HG03520 (cell line): ENCODE data around the gene EGLN2.
A peak's percentile ranks its signal among the peaks of the same experiment; 100 is the strongest.
"Not testable (repeated sequence)": the region's sequence is repeated elsewhere in the genome, so short reads cannot be mapped to it uniquely, and the experiment has no call there.

Source experiments
- ATAC-seq: cut with Tn5 transposase; IDR thresholded peaks from one replicate; pipeline ENCODE4 v1.9.1; 2021; ENCODE audit warnings: mild to moderate bottlenecking, moderate library complexity; ENCODE audit not compliant: unreplicated experiment

EGLN2 gene

GRCh38 chr19:40798683-40799557 lies at the start of gene EGLN2:
TSS of gene EGLN2 (plus strand) at chr19:40799191. CDS start at chr19:40800573, 1,382 bp downstream.
- ATAC-seq, result peak; percentile 65

DNA sequence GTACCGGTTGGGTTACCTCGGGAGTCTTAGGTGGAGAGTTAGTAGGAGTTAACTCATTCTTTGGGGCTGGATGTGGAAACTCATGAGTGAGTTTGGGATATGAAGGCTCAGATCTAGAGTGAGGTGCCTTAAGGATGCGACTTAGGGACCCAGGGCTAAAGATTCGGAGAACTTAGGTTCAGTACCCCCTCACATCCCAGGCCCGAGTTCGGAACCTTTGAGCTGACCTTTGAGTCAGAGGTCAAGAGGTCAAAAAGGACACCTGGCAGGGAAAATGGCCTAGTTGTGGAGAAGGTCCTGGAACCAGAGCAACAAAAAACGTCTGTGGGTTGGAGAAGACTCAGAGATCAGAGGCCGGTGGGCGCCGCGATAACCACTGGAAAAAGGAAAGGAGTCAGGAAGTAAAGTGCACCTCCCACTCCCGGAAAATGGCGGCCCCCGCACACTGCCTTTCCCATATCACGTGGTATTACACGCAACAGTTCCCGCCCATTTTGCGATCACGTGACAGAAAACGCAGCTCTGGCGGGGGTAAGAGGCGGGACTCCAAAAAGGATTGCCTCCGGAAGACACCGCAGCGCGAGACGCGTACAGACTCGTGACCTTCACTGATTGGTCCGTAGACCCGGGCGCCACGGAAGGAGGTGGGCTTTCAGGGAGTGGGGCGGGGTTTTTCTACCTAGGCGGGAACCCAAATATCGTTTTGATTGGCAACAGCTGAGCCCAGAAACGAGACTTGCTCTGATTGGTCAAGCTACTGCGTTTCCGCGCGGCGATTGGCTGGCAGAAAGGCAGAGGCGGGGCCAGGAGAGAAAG lies 48.7 kb upstream of the EGLN2 start, which contains the start of gene ACTMAP:
TSS of gene ACTMAP (minus strand) at position 420 of the 816 bp plus-strand sequence. CDS start 674 bp downstream, outside the sequence.
- ATAC-seq, result peak; percentile 73

DNA sequence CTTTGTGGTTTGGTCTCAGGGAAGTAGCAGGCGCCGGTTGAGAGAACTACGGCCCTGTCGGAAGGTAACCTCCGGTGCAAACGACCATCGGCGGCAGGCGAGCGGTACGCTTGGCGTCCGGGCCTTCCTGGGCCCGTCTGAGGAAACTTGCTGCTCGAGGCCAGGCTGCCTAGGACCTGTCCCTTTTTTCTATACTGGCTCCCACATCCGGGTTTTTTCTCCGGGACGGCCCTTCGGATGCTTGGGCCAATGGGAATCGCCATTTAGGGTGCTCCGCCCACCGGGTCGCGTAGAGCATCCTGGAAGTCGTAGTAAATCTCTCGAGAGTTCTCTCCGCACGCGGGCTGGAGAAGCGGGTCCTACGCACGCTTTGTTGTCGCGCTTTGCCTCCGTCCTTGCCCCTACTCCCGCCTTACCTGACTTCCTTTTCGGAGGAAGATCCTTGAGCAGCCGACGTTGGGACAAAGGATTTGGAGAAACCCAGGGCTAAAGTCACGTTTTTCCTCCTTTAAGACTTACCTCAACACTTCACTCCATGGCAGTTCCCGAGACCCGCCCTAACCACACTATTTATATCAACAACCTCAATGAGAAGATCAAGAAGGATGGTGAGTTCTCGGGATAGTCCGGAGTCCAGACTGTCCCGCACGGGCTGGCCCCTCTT lies 48.0 kb upstream of the EGLN2 start, which contains the start of gene SNRPA:
TSS of gene SNRPA (plus strand) at position 330 of the 664 bp plus-strand sequence. CDS start at position 536, 206 bp downstream.
- ATAC-seq, result peak; percentile 46

DNA sequence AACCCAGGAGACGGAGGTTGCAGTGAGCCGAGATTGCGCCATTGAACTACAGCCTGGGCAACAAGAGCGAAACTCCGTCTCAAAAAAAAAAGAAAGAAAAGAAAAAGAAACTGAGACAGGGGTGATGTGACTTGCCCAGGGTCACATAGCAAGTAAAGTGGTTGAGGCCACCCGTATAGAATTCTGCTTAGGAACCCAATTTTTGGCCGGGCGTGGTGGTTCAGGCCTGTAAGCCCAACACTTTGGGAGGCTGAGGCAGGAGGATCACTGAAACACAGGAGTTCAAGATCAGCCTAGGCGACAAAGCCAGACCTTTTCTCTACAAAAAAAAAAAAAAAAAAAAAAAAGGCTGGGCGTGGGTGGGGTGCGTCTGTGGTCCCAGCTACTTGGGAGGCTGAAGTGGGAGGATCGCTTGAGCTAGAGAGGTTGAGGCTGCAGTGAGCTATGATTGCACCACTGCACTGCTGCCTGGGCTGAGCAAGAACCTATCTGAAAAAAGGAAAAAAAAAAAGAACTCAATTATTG lies 46.7 kb upstream of the EGLN2 start:
- ATAC-seq, result no peak

DNA sequence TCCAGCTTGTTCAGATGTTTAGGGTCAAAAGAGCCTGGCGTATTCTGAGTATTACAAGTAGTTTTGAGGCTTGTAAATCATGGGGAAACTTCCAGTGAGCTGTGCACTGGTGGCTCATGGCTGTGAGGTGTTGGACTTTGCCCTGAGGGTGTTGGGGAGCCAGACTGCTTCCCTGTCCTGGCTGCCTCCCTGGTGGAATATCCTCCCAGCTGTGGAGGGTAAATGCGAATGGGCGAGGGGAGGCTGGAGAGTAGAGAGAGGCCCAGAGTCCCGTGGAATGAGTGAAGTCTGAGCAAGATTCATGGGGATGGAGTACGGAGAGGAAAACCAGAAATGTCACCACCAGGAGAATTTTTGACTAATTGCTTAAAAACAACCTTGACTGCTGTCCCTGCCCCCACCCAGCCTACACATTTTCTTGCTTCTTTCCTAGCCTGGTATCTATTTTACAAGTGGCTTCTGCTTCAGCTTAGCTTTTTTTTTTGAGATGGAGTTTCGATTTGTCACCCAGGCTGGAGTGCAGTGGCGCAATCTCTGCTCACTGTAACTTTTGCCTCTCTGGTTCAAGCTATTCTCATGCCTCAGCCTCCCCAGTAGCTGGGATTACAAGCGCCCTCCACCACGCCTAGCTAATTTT lies 44.3 kb upstream of the EGLN2 start:
- ATAC-seq, result no peak

DNA sequence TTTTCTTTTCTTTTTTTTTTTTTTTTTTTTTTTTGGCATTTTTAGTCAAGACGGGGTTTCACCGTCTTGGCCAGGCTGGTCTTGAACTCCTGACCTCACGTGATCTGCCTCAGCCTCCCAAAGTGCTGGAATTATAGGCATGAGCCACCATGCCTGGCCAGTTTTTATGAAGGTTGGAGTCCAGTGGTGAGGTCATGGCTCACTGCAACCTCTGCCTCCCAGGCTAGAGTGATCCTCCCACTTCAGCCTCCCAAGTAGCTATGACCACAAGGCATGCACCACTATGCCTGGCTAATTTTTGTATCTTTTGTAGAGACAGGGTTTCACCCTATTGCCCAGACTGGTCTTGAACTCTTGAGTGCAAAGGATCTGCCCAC lies 43.8 kb upstream of the EGLN2 start:
- no peak for ATAC-seq

- no peak for ATAC-seq
These were observed 43.2 kb upstream of the EGLN2 start for GRCh38 chr19:40755791-40756190.

DNA sequence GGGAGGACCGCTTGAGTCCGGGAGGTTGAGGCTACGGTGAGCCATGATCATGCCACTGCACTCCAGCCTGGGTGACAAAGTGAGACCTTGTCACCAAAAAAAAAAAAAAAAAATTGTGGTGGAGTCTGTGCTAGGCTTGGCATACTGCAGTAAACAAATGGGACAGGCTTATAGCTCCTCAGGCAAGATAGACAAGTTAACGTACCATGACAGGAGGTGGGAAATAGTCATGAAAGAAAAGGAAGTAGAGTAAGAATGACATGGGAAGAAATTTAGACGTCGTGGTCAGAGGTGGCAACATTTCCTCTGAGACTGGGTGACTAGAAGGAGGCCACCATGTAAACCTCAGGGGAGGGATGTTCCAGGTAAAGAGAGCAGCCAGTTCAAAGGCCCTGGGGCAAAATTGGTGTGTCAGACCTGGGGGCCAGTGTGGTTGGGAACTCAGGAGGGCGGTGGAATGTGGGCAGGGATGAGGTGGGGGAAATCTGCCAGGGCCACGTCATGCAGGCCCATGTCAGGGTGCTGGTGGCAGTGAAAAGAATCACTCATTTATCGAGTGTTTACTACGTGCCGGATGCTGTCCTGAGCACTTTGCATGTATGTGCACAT lies 42.4 kb upstream of the EGLN2 start:
- ATAC-seq, result no peak

DNA sequence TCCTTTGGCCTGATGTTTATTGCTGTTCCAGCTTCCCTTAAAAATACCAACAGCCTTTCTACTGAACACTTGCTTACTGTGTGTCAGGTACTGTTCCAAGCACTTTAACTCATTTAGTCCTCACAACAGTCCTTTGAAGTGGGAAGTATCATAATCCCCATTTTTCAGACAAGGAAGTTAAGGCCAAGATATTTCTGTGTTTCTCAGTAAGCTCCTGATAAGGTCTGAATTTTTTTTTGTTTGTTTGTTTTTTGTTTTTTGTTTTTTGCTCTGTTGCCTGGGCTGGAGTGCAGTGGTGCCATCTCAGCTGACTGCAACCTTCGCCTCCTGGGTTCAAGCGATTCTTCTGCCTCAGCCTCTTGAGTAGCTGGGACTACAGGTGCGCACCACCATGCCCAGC lies 40.5 kb upstream of the EGLN2 start:
- ATAC-seq, result no peak

DNA sequence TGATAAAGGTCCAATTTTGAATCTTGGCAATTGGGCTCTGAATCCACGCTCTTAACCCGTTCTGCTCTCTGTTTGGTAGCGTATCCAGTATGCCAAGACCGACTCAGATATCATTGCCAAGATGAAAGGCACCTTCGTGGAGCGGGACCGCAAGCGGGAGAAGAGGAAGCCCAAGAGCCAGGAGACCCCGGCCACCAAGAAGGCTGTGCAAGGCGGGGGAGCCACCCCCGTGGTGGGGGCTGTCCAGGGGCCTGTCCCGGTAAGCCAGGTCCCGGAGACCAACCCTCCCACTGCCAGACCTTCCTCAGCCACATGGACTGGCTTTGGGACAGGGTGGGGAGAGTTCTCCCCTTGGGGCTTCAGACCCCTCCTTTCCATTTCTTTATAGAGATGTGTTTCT lies 39.6 kb upstream of the EGLN2 start:
- ATAC-seq, result no peak

DNA sequence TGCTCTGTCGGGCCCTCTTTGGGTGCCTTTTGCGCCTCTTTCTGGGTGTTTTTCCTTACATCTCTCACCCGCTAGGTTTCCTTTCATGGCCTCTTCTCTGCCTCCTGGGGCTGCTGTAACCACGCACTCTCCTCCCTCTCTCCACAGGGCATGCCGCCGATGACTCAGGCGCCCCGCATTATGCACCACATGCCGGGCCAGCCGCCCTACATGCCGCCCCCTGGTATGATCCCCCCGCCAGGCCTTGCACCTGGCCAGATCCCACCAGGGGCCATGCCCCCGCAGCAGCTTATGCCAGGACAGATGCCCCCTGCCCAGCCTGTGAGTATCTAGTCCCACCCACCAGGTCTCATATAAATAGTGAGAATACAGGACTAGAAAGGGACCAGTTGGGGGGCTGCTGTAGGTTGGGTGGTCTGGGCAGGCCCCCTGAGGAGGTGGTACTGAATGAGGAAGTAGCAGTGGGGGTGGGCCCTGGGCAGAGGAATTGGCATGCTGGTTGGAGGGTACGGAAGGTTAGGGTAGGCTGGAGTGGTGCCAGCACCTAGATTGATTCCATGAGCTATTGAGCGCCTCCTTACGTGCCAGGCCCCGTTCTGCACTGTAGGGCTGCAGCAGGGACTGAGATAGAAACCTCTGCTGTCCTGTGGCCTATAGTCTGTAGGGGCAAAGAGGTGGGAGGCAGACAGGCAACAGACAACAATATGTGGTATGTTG lies 36.1 kb upstream of the EGLN2 start:
- no peak for ATAC-seq

GRCh38 chr19:40763526-40763925 lies 35.5 kb upstream of the EGLN2 start:
- no peak for ATAC-seq

DNA sequence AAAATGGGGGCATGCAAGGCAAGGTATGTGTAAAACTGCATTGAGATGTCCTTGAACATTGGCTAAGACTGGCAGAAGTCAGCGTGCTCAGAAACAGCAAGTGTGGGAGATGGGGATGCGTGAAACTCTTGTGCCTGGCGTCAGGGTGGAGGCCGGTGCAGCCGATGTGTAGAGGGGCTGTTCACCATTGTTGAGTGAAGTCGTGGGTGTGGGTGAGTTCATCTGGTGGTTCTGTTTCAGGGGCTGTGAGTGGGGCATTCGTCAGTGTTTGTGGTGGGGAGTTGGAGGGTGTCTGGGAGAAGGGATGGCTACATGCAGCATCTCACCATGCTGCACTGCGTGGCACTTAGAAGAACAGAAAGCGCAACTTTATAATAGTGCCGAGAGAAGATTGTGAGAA lies 35.0 kb upstream of the EGLN2 start:
- ATAC-seq, result no peak

- ATAC-seq, result not testable (repeated sequence)
These were observed 32.6 kb upstream of the EGLN2 start for GRCh38 chr19:40766385-40766784.

- ATAC-seq, result no peak
These were observed 30.1 kb upstream of the EGLN2 start for GRCh38 chr19:40768869-40769268.

GRCh38 chr19:40771101-40771862 lies 27.7 kb upstream of the EGLN2 start:
- ATAC-seq, result not testable (repeated sequence)

GRCh38 chr19:40774916-40775631 lies 23.9 kb upstream of the EGLN2 start, which contains the start of gene MIA:
TSS of gene MIA (plus strand) at chr19:40775521. CDS start at chr19:40775543, 22 bp downstream.
- ATAC-seq, result no peak

GRCh38 chr19:40775632-40776022 lies 23.4 kb upstream of the EGLN2 start:
- ATAC-seq, result no peak
